Kidney (tissue), 14 donors: Measurements from ENCODE around the gene NAV1. TPM values are rescaled to one million over a fixed set of nuclear protein-coding genes. Genes with fewer than 3 reads are reported as not detected.
"Not testable (repeated sequence)": the region's sequence is repeated elsewhere in the genome, so short reads cannot be mapped to it uniquely, and the experiment has no call there.

Experiments
- DNase-seq, 5 donors: peaks; one replicate each; pipeline ENCODE4 v3.0.0-alpha.2; 2013 to 2020
- FAIRE-seq: peaks from 2 replicates; lab custom pipeline; 2012; peaks lifted over from hg19 to GRCh38; lab: Jason Lieb, UNC
- H3K27ac ChIP-seq, 2 donors: one replicate each; pipeline ENCODE4 v1.7.0; 2013; ENCODE audit warnings: low read depth in 2 of 2, low read length in 2 of 2, inconsistent platforms in 1 of 2
- H3K27me3 ChIP-seq: one replicate; pipeline ENCODE4 v1.7.1; 2013; ENCODE audit warnings: low read length, inconsistent platforms; ENCODE audit not compliant: control insufficient read depth, insufficient read depth
- H3K36me3 ChIP-seq, 3 donors: one replicate each; pipeline versions ENCODE4 v1.7.0 to v1.7.1; 2013; ENCODE audit warnings: low read length in 3 of 3, control low read depth in 1 of 3, inconsistent platforms in 1 of 3; ENCODE audit not compliant: insufficient read depth in 3 of 3, control insufficient read depth in 2 of 3
- H3K4me1 ChIP-seq, 3 donors: one replicate each; pipeline versions ENCODE4 v1.7.0 to v1.7.1; 2013; ENCODE audit warnings: low read length in 3 of 3, inconsistent platforms in 1 of 3, low read depth in 1 of 3; ENCODE audit not compliant: control insufficient read depth in 2 of 3, insufficient read depth in 2 of 3
- H3K4me3 ChIP-seq, 3 donors: one replicate each; pipeline versions ENCODE4 v1.7.0 to v1.8.1; 2013; ENCODE audit warnings: low read length in 3 of 3, control low read depth in 1 of 3, inconsistent platforms in 1 of 3
- H3K9ac ChIP-seq, 3 donors: one replicate each; pipeline versions ENCODE4 v1.7.0 to v1.7.1; 2013; ENCODE audit warnings: low read length in 3 of 3, control low read depth in 1 of 3, inconsistent platforms in 1 of 3
- H3K9me3 ChIP-seq, 3 donors: one replicate each; pipeline versions ENCODE4 v1.7.0 to v1.7.1; 2013; ENCODE audit warnings: low read length in 3 of 3, control low read depth in 1 of 3, inconsistent platforms in 1 of 3; ENCODE audit not compliant: control insufficient read depth in 2 of 3, insufficient read depth in 1 of 3
- intact Hi-C: fragments of 100-400 bp; cut with DNase I; formaldehyde crosslinking; loops from one replicate; pipeline ENCODE4 v1.11.1; 2022
- polyA plus RNA-seq: library from polyadenylated mRNA; stranded (reverse); fragments of 350-450 nt; fragmentation: Illumina TruSeq; extraction: RNeasy Lipid Tissue Mini Kit (QIAGEN cat#74804); gene quantifications from one replicate; pipeline ENCODE4 v1.2.3, GENCODE V29; 2014; ENCODE audit warnings: low read depth, low replicate concordance; ENCODE audit not compliant: insufficient read depth
- total RNA-seq: library from RNA; stranded (reverse); fragmentation: NEBNext Ultra II Directional; extraction: Animal tissue kit (Norgen Biotek cat#: 25700); gene quantifications from one replicate; pipeline ENCODE4 v1.2.1, GENCODE V29; 2021
- TF ChIP-seq, protein P1 (sequence below): IDR thresholded peaks from 3 replicates; pipeline ENCODE4 v1.5.1; 2012; ENCODE audit warnings: mild to moderate bottlenecking, moderate library complexity, borderline replicate concordance; ENCODE audit not compliant: insufficient read depth; ENCODE audit errors: extremely low read depth
- donor health status: control.
- donor health status: control.
- donor health status: control.
- donor health status: control.
- donor health status: control.
- donor health status: DM: yes; HTN: yes; CAD: no.
- donor health status: Normal renal cell carcinoma (clear cell type).

The NAV1 gene
- total and polyA plus RNA-seq, 2 donors from 2014 or later, result 1.7 to 23.0 TPM

DNA sequence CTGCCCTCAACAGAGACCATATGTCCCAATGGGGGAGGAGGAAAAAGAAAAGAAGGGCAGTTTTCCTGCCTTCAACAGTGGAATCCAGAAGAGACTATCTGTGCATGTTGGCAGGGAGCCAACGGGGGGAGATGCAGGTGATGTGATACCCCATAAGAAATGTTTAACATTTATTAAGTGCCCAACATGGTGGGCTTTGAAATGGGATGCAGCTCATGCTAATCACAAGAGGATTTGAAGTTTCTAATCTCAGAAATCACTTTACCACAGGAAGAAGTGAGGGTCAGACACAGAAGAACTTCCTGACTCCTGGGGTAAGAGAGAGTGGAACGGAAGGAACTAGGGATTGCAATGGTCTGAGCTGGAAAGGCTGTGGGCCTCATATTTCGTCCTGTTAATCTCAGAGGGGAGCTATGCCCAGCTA is 48.2 kb upstream of the NAV1 start:
- Histone ChIP-seq H3K4me1 (peaks cover 7 to 39% (median 35%) of the 10 kb centered on the region in 3 donors), H3K9ac (no peak overlapping the region), H3K27ac (no peak overlapping the region), H3K9me3 (no peaks in the 10 kb centered on the region), H3K36me3 (peaks cover 0 to 36% (median 15%) of the 10 kb centered on the region in 3 donors), H3K27me3 (no peaks in the 10 kb centered on the region), H3K4me3 (no peak overlapping the region)
- TF ChIP-seq, protein P1, sequence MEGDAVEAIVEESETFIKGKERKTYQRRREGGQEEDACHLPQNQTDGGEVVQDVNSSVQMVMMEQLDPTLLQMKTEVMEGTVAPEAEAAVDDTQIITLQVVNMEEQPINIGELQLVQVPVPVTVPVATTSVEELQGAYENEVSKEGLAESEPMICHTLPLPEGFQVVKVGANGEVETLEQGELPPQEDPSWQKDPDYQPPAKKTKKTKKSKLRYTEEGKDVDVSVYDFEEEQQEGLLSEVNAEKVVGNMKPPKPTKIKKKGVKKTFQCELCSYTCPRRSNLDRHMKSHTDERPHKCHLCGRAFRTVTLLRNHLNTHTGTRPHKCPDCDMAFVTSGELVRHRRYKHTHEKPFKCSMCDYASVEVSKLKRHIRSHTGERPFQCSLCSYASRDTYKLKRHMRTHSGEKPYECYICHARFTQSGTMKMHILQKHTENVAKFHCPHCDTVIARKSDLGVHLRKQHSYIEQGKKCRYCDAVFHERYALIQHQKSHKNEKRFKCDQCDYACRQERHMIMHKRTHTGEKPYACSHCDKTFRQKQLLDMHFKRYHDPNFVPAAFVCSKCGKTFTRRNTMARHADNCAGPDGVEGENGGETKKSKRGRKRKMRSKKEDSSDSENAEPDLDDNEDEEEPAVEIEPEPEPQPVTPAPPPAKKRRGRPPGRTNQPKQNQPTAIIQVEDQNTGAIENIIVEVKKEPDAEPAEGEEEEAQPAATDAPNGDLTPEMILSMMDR, result no peak
- DNase-seq, result no peak
- intact Hi-C loops, result no loop called here
- no peak for FAIRE-seq

DNA sequence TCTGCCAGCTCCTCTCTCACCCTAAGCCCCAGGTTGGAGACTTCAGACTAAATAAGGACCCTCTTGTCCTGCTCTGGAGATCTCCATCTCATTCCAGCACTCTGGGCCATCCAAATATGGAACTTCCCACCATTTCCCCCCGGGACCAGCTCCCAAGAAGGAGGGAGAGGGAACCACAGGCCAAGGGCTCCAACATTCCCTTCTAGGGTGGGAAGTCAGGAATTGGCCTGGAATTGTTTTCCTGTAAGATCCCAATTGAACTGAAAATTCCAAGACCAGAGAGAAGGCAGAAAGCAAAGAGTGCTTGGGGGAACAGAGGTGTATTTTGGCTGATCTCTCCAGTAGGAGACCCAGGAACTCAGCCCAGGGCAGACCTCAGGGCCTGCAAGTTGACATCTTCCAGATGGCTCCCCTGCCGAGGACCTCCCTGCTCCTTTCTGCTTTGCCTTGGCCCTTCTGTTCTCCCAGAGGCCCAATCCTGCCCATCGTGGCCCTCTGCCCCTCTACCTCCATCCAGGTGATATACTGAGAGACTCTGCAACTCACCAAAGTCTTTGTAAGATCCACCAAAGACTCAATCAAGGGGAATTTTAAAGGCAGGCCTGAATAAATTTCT is 46.9 kb upstream of the NAV1 start:
- Histone ChIP-seq H3K27me3 (no peaks in the 10 kb centered on the region), H3K4me3 (no peak overlapping the region), H3K27ac (peak overlapping the region in 1 of 2 donors; percentile 28), H3K36me3 (peaks cover 0 to 24% (median 12%) of the 10 kb centered on the region in 3 donors), H3K9ac (no peak overlapping the region), H3K9me3 (no peaks in the 10 kb centered on the region), H3K4me1 (peaks cover 10 to 45% (median 36%) of the 10 kb centered on the region in 3 donors)
- TF ChIP-seq, protein P1, result no peak
- intact Hi-C loops, result no loop called here
- DNase-seq, result no peak
- no peak for FAIRE-seq

DNA sequence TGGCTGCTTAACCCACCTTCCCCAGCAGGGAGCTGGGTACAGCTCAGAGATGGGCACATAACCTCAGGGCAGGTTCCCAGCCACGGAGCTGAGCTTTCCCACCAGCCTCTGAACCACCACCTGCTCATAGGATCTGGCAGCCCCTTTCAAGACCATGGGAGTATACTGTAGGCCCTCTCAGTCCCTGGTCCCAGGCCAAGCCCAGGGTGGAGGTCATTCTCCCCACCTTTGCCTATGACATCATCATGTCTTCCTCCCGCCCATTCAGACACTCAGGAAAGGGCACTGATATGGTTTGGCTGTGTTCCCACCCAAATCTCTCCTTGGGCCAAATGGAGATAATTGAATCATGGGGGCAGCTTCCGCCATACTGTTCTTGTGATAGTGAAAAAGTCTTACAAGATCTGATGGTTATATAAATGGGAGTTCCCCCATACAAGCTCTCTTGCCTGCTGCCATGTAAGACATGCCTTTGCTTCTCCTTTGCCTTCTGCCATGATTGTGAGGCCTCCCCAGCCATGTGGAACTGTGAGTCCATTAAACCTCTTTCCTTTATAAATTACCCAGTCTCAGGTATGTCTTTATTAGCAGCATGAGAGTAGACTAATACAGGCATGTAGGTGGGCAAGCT is 45.8 kb upstream of the NAV1 start:
- Histone ChIP-seq H3K27ac (peak overlapping the region; percentile 28 to 33), H3K4me1 (peaks cover 10 to 45% (median 36%) of the 10 kb centered on the region in 3 donors), H3K36me3 (peaks cover 0 to 17% (median 10%) of the 10 kb centered on the region in 3 donors)
- H3K9me3 ChIP-seq, H3K27me3 ChIP-seq, H3K4me3 ChIP-seq, DNase-seq, intact Hi-C loops, FAIRE-seq, H3K9ac ChIP-seq: not testable (repeated sequence)

DNA sequence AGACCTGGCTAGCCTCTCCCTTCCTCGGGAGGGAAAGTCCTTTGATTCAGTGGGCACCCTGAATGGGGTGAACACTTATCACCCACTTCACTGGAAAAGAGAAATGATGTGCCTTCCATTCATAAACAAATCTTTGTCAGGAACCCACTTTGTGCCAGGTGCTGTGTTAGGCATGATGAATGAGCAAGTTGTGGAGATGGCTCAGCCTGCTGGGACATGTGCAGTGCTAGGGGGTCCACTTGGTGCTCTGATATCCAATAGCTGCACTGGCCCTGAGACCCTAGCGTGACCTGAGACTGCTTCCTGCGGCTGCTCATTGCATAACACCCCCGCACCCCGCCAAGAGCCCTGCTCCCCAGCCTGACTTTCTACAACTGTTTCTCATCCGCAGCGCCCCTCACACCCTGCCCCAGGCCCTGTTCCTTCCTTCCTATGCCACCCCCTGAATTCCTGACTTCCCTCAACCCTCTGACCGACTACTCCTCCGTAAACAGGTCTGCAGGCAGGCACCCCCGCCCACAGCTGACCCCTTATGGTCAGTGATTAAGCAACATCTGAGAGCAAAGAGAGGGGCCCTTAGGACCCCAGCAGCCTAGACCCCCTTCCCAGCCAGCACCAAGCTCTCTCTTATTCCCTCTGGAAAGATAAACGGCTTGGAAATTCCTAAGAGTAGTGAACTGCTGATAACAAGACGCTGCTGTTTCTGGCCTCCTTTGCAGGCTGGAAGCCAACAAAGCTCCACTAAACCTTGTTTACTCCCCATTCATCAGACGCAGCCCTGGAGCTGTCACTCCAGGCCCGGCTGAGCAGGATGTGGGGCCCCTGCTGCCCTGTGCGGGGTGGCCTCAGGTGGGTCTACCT is 44.9 kb upstream of the NAV1 start:
- FAIRE-seq, result no peak
- H3K9ac ChIP-seq, result no peak overlapping the region

More for the DNA sequence above, 44.9 kb upstream of the NAV1 start:
- Histone ChIP-seq H3K27ac (peak overlapping the region; percentile 16 to 45), H3K27me3 (no peaks in the 10 kb centered on the region), H3K9me3 (no peaks in the 10 kb centered on the region), H3K36me3 (peaks cover 0 to 17% (median 7%) of the 10 kb centered on the region in 3 donors), H3K4me3 (no peak overlapping the region), H3K4me1 (peaks cover 10 to 47% (median 33%) of the 10 kb centered on the region in 3 donors)
- DNase-seq, result peak in 4 of 5 donors; percentile 78 to 95 (median 86)
- TF ChIP-seq, protein P1, result no peak
- intact Hi-C loops, result no loop called here
